GM18505 (cell line): ENCODE measurements around the gene CAPN10.

ENCODE experiments used
- ATAC-seq: cut with Tn5 transposase; IDR thresholded peaks from one replicate; pipeline ENCODE4 v1.9.1; 2021; ENCODE audit not compliant: unreplicated experiment
- POLR2A ChIP-seq: IDR thresholded peaks from 4 replicates; pipeline ENCODE4 v1.6.1; 2011; ENCODE audit warnings: borderline replicate concordance; ENCODE audit not compliant: insufficient read depth, insufficient read length; ENCODE audit errors: extremely low read depth

CAPN10 gene

GRCh38 chr2:240594511-240595380 lies 8.2 kb downstream of the CAPN10 start:
- TF ChIP-seq POLR2A: no peak
- ATAC-seq: no peak

DNA sequence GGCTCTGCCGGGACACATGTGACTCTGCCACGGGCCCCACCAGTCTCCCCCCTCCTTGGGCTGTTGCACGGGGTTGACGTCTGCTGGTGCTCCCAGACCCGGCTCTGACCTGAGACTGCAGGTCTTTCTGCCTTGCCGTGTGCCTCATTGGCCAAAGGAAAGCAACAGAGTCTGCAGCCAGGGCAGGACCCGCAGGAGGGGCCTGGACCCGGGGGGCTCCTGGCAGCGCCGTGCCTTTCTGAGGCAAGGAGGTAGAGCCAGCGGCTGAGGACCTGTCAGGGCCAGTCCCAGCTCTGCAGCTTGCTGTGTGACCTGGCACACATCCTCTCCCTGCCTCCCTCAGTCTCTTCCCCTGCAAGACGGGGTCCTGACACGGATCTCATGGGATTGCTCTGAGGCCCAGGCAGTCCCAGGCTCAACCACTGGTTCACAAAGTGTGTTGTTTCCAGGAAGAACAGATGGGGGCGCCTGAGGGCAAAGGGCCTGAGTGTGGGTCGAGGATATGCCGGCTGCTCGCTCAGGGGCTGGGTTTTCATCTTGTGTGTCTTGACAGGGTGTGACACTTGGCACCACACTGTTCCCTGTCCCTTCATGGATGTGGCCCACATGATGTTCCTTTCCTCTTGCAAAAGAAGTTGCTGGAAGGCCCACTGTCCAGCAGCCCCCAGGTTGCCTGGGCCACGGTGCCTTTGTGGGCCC lies 9.0 kb downstream of the CAPN10 start:
- no peak for ATAC-seq
- no peak for TF ChIP-seq POLR2A

DNA sequence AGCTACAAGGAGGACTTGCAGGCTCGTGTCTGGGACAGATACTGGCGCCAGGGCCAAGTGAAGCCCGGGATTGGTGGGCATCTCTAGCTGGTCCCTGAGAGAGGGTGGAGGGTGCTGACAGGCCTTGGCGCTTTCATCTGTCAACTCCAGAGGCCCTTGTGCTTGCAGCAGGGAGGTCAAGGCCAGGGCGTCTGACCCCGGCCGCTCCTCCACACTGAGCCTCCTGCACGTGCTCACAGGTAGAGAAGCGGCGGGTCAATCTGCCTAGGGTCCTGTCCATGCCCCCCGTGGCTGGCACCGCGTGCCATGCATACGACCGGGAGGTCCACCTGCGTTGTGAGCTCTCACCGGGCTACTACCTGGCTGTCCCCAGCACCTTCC lies 9.5 kb downstream of the CAPN10 start:
- ATAC-seq: no peak
- no peak for TF ChIP-seq POLR2A

DNA sequence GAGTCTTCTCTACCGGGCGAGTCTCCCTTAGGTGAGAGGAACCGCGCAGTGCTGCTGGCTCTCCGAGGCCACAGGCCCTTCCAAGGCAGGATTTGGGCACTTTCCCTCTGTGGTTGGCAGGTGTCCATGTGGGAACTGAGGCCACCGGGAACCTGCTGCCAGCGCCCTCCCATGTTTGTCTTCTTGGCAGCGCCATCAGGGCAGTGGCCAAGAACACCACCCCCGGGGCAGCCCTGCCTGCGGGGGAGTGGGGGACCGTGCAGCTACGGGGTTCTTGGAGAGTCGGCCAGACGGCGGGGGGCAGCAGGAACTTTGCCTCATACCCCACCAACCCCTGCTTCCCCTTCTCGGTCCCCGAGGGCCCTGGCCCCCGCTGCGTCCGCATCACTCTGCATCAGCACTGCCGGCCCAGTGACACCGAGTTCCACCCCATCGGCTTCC lies 10.0 kb downstream of the CAPN10 start:
- ATAC-seq: no peak
- TF ChIP-seq POLR2A: no peak

GRCh38 chr2:240597054-240597418 lies 10.5 kb downstream of the CAPN10 start:
- ATAC-seq: no peak
- no peak for TF ChIP-seq POLR2A

DNA sequence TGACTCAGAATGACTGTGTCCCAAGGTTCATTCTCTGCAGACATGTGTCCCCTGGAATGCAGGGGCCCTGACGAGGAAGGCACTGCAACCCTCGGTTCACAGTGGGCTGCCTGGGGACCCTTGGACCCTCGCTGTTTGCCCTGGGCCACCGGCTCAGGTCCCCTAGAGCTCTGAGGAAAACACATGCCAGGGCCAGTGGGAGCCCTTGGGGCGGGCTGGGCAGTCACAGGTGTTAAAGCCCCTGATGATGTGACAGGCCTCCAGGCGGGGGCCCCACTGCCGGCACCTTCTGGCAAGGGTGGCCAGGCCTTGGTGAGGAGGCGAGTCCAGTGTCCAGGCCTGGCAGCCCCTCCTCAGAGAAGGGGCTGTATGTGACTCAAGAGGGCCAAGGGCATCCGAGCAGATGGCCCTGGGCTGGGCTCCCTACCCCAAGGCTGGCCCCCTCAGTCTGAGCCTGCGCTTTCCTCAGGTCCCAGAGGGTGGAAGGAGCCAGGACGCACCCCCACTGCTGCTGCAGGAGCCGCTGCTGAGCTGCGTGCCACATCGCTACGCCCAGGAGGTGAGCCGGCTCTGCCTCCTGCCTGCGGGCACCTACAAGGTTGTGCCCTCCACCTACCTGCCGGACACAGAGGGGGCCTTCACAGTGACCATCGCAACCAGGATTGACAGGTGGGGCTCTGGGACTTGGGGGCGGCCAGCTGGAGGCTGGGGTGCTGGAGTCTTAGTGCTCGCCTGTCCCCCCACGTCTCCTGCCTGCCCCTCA lies 11.1 kb downstream of the CAPN10 start:
- no peak for TF ChIP-seq POLR2A
- ATAC-seq: no peak

- no peak for ATAC-seq
- TF ChIP-seq POLR2A: no peak
These were observed 11.9 kb downstream of the CAPN10 start for GRCh38 chr2:240598311-240598911.

DNA sequence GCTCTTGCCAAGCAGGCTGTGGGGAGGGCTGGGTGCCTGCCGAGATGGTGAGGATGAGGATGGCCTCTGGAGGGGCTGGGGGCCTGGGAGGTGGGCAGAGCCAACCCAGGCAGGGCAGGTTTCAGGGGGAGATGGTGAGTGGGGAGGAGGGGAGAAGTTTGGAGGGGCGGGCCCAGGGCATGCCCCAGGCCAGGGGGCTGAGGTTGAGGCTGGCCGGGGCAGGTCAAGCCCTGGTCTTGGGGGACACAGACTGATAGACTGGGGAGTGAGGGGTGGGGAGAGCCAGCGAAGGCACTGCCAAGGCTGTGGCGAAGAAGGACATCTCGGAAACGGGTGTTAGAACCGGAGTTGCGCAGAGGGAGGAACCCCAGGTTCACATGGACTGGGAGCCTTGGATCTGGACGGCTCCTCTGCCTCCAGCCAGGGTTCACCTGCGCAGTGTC lies 12.6 kb downstream of the CAPN10 start:
- ATAC-seq: no peak
- no peak for TF ChIP-seq POLR2A

DNA sequence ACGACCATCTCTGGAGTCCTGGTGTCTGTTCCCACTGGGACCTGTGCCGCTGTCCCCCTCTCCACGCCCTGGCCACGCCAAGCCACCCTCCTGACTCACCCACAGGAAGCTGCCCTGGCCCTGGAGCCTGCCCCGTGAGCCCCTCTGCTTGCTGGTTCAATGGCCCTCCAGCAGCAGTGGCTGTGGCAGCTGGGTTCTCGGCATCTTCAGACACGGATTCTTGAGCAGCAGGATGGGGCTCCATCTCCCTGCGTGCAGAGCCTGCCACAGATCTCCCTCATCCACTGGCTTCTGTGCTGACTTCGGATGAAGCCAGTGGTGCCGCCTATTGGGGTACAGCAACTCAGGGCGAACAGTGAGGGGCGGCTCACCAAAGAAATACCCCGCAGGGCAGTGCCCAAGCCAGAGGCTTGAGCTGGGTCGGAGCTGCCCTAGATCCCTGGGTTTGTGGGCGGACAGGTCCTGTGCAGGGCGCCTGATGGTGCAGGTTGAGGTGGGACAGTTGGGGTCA lies 14.0 kb downstream of the CAPN10 start:
- TF ChIP-seq POLR2A: no peak
- no peak for ATAC-seq

DNA sequence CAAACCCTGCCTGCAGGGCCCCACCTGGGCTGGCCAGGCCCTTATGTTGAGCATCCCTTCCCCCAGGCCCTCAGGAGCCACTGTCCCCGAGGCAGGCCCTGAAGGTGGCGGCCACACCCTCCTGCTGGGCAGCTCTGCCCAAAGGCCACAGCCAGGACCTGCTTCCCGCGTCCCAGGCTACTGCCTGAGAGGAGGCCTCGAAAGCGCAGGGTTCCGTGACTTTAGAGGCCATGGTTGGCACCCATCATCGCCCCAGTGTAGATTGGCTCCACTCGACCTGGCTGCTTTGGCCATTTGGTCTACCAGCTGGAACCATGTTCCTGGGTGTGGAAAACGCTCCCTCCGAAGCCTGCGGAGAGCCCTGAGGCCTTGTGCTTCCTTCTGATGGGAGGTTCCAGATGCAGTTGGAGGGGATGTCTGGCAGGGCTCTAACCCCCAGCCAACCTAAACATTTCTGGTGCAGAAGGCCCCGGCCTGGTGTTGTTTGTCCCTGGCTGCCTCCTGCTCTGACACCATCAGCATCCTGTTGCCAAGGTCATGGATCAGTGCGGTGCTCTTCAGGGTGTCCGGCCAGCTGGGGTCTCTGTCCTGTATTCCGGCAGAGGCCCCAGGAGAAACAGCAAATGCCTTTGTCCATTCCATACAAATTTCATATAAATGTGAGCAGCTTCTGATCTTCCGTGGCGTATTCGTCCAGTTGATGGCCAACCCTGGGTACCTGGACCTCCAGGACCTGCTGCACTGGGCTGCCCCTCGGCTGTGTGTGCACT lies 14.7 kb downstream of the CAPN10 start:
- no peak for TF ChIP-seq POLR2A
- ATAC-seq: no peak

- ATAC-seq: no peak
These were observed 15.3 kb downstream of the CAPN10 start for GRCh38 chr2:240601831-240602160.

More at GRCh38 chr2:240601831-240602160, 15.3 kb downstream of the CAPN10 start:
- TF ChIP-seq POLR2A: no peak
